COLO668 (cell line): ENCODE measurements around the gene PCDHB6.
"Not testable (repeated sequence)": the region's sequence is repeated elsewhere in the genome, so short reads cannot be mapped to it uniquely, and the experiment has no call there.

Experiments used
- DNase-seq: peaks from one replicate; lab custom pipeline; 2025; ENCODE audit not compliant: unreplicated experiment; lab: John Stamatoyannopoulos, UW

Gene PCDHB6

GRCh38 chr5:141201646-141202045 lies 51.8 kb downstream of the PCDHB6 start:
- not testable (repeated sequence) for DNase-seq
